Measurements from ENCODE around the gene ZDHHC14.

Gene ZDHHC14

GRCh38 chr6:157511682-157512381 lies 130.8 kb downstream of the ZDHHC14 start:
- TF ChIP-seq EP300 (IDR thresholded peaks at IDR 0.05; ENCODE audit: borderline replicate concordance), result no peak
- no peak for TF ChIP-seq MAX (IDR thresholded peaks at IDR 0.05)
- no peak for TF ChIP-seq USF1 (IDR thresholded peaks at IDR 0.05)
- no peak for TF ChIP-seq NFIC (IDR thresholded peaks at IDR 0.05)
- TF ChIP-seq FOXM1 (IDR thresholded peaks at IDR 0.05; ENCODE audit: borderline replicate concordance, low read depth), result no peak

DNA sequence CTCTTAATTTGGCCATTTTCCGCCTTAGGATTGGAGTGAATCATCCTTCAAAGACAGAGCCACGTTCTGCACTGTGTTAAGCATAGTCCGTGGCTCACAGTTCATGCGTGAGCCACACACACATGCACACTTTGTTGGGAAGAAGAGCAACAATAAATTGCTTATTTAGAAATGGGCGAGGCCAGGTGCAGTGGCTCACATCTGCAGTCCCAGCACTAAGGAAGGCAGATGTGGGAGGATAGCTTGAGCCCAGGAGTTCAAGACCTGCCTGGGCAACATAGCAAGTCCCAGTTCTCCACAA lies 131.3 kb downstream of the ZDHHC14 start:
- no peak for TF ChIP-seq CEBPB (IDR thresholded peaks at IDR 0.05)
- TF ChIP-seq MAX (IDR thresholded peaks at IDR 0.05), result no peak
- no peak for TF ChIP-seq USF1 (IDR thresholded peaks at IDR 0.05)
- TF ChIP-seq NFIC (IDR thresholded peaks at IDR 0.05), result no peak
- TF ChIP-seq TEAD4 (IDR thresholded peaks at IDR 0.05), result no peak
- TF ChIP-seq YY1 (IDR thresholded peaks at IDR 0.05; ENCODE audit: low read depth), result no peak
- TF ChIP-seq EGR1 (IDR thresholded peaks at IDR 0.05), result no peak
- no peak for TF ChIP-seq TAF1 (IDR thresholded peaks at IDR 0.05; ENCODE audit: low read depth)
- TF ChIP-seq, protein P1, sequence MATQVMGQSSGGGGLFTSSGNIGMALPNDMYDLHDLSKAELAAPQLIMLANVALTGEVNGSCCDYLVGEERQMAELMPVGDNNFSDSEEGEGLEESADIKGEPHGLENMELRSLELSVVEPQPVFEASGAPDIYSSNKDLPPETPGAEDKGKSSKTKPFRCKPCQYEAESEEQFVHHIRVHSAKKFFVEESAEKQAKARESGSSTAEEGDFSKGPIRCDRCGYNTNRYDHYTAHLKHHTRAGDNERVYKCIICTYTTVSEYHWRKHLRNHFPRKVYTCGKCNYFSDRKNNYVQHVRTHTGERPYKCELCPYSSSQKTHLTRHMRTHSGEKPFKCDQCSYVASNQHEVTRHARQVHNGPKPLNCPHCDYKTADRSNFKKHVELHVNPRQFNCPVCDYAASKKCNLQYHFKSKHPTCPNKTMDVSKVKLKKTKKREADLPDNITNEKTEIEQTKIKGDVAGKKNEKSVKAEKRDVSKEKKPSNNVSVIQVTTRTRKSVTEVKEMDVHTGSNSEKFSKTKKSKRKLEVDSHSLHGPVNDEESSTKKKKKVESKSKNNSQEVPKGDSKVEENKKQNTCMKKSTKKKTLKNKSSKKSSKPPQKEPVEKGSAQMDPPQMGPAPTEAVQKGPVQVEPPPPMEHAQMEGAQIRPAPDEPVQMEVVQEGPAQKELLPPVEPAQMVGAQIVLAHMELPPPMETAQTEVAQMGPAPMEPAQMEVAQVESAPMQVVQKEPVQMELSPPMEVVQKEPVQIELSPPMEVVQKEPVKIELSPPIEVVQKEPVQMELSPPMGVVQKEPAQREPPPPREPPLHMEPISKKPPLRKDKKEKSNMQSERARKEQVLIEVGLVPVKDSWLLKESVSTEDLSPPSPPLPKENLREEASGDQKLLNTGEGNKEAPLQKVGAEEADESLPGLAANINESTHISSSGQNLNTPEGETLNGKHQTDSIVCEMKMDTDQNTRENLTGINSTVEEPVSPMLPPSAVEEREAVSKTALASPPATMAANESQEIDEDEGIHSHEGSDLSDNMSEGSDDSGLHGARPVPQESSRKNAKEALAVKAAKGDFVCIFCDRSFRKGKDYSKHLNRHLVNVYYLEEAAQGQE (IDR thresholded peaks at IDR 0.05; ENCODE audit: low read depth), result no peak
- TF ChIP-seq RAD21 (IDR thresholded peaks at IDR 0.05; ENCODE audit: low read depth), result no peak

- TF ChIP-seq EGR1 (IDR thresholded peaks at IDR 0.05), result no peak
- TF ChIP-seq EP300 (IDR thresholded peaks at IDR 0.05; ENCODE audit: borderline replicate concordance), result no peak
- no peak for TF ChIP-seq ZBTB7A (IDR thresholded peaks at IDR 0.05; ENCODE audit: low read depth)
- no peak for TF ChIP-seq TAF1 (IDR thresholded peaks at IDR 0.05; ENCODE audit: low read depth)
- no peak for TF ChIP-seq YY1 (IDR thresholded peaks at IDR 0.05; ENCODE audit: low read depth)
- TF ChIP-seq TCF12 (IDR thresholded peaks at IDR 0.05; ENCODE audit: low read depth), result no peak
- TF ChIP-seq, protein P1 (IDR thresholded peaks at IDR 0.05; ENCODE audit: low read depth), result no peak
- TF ChIP-seq NFIC (IDR thresholded peaks at IDR 0.05), result no peak
Observed at GRCh38 chr6:157513004-157513603, 132.1 kb downstream of the ZDHHC14 start.

GRCh38 chr6:157513619-157514485 lies 132.9 kb downstream of the ZDHHC14 start:
- no peak for TF ChIP-seq MAX (IDR thresholded peaks at IDR 0.05)
- no peak for TF ChIP-seq EGR1 (IDR thresholded peaks at IDR 0.05)
- TF ChIP-seq, protein P1 (IDR thresholded peaks at IDR 0.05; ENCODE audit: low read depth), result no peak
- no peak for TF ChIP-seq NFIC (IDR thresholded peaks at IDR 0.05)
- no peak for TF ChIP-seq ZBTB7A (IDR thresholded peaks at IDR 0.05; ENCODE audit: low read depth)
- no peak for TF ChIP-seq FOXM1 (IDR thresholded peaks at IDR 0.05; ENCODE audit: borderline replicate concordance, low read depth)
- TF ChIP-seq EP300 (IDR thresholded peaks at IDR 0.05; ENCODE audit: borderline replicate concordance), result no peak
- TF ChIP-seq RAD21 (IDR thresholded peaks at IDR 0.05; ENCODE audit: low read depth), result no peak
- no peak for TF ChIP-seq TAF1 (IDR thresholded peaks at IDR 0.05; ENCODE audit: low read depth)
- no peak for TF ChIP-seq USF1 (IDR thresholded peaks at IDR 0.05)
- no peak for TF ChIP-seq CREB1 (IDR thresholded peaks at IDR 0.05; ENCODE audit: low read depth)
- TF ChIP-seq TEAD4 (IDR thresholded peaks at IDR 0.05), result no peak
- TF ChIP-seq TCF12 (IDR thresholded peaks at IDR 0.05; ENCODE audit: low read depth), result no peak
- no peak for TF ChIP-seq CEBPB (IDR thresholded peaks at IDR 0.05)
- TF ChIP-seq YY1 (IDR thresholded peaks at IDR 0.05; ENCODE audit: low read depth), result no peak
